ENCODE measurements around the gene LRFN2.

Gene LRFN2

DNA sequence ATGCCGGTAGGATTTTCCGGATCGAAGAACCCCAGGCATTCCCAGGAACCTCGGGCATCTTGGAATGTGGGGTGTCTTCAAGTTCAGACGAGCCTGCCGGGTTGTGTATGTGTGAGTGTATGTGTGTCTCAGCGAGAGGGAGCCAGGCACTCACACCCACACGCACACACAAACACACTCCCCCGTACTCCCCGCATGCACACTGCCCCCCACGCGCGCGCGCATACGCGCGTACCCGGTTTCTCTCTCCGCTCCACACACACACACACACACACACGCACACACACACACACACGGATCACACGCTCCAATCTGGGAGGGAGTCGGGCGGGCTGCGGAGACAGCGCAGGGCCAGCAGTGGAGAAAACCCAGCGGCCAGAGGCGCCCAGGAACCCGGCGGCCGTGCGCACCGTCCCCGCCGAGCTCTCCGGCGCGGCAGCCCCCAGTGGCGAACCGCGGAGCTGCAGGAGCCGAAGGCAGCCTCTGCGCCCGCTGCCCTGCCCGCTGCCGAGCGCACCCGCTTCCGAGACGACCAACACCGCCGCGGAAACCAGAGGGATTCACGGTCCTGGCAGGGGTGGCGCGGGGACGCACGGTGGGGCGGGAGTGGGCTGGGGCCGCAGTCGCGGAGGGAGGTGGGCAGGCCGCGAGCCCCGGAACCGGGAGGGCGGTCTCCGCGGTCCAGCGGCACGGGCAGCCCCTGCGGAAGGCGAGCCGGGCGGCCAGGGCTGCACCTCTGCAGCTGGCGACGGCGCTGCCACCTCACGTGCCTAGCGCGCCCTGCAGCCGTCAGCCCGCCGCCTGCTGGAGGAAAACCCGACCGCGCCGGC lies at the start of gene LRFN2:
TSS of gene LRFN2 (minus strand) at position 125 of the 830 bp plus-strand sequence.
- peak; percentile 68 for DNase-seq (ENCODE audit: low spot score)

DNA sequence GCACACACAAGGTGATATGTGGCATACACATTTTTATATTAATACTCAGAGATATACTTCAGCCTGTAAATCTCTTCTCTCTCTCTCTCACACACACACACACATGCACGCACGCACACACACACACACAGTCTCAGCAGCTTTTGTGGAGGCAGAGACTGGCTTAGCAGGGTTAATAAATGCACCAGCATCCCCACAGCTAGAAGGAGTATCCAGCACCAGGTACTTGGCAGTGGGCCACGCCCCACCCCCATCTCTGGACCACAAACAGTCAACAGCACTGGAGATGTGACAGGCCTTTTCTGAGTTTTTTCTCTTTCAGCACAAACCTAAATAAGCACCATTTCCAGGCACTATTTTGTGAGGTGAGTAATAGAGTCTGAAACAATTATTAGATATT lies 47.3 kb upstream of the LRFN2 start:
- no peak for DNase-seq (ENCODE audit: low spot score)

DNA sequence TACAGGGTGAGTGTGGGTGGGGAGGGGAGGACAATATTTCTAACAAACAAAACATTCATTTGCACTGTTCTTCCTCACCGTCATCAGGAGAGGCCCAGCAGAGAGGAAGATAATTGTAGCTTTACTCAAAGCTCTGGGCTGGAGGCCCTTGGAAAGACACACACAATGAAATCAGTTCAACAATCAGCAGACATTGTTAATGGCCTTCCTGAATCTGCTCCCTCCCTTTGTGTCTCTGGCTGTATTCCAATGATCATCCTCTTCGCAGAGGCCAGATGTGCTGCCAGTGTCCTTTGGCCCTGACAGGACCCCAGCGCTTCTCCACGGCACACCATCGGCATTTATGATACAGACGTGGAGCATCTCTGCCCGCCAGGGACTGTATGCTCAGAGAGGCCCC lies 44.6 kb upstream of the LRFN2 start:
- no peak for DNase-seq (ENCODE audit: low spot score)

DNA sequence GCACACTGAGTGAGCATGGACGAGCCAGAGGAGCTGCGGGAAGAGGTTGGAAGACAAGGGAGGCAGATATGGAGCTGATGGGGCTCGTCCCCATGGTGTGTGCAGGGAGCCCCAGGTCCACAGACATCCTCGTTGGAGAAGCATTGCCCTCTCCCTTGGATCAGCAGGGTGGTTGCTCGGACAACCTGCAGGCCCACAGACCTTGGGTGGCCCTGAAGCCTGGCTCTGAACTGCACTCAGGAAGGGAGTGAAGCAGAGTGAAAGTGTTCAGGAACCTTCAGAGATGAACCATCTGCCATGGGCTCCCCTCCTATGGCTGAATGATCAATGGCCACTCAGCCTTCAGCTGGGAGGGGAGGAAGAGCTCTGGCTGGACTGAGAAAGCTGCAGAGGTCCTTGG lies 43.3 kb upstream of the LRFN2 start:
- no peak for DNase-seq (ENCODE audit: low spot score)

DNA sequence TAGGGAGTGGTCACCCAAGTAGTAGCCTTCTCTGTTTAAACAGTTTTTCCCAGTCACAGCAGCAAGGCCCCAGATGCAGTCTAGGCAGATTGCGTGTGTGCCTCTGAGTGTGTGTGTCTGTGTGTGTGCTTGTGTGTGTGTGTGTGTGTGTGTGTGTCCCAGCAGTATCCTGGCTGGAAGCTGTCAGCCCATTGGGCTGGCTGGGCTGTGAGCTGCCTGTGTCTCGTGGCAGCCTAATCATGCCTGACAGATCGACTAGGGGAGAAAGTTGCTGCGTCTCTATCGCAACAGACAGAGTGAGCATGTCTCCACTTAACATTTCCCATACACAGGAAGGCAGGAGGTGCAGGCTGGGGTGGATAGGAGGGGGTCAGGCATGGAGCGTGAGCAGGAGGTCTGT lies 42.9 kb upstream of the LRFN2 start:
- no peak for DNase-seq (ENCODE audit: low spot score)

DNA sequence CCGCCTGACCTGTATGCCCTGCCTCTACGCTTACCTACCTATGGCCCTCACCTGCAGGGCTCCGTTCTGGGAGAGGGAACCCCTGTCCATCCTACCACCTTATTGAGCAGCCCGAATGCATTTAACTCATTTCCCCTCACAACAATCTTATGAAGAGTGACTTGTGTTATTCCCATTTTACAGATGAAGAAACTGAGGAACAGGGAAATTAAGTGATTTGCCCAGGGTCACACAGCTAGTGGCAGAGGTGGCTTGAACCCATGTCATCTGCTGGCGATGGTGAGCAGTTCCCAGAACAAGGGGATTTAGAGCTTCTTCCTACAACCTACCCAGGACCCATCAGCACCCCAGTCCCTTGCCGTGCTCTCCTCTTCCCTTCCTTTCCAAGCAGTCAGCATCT lies 42.3 kb upstream of the LRFN2 start:
- no peak for DNase-seq (ENCODE audit: low spot score)

DNA sequence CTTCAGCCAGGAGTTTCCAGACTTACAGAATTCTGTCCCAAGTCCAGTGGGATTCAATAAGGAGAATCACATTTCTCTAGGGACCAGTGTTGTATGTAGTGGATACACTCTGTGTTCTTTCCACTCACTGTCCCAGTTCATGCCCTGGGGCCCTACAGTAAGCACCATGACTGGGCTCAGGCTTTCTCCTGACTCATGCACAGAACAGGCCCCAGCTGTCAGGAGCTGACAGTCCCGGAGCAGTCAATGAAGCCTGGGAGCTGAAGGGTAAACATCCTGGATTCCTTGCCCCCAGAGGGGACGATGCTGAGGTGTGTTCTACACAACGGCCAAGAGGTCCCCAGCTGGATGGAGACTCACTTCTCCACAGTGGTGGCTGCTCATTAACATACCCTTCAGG lies 40.2 kb upstream of the LRFN2 start:
- DNase-seq (ENCODE audit: low spot score): no peak

DNA sequence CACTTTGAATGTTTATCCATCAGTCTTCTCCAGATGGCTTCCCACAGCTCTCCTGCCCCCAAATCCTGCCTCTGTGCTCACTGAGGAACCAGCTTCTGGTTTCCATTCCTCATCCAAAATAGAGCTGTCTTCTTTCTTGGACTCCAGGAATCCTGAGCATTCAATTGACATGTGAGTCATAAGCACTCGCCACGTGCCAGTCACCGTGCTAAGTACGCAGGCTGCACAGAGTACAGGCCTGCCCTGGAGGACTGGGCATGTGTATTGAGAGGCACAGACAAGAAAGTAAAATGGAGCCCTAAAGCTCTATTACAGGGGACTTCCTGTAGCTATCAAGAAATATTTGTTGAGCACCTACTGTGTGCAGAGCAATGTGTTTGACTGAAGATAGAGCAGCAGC lies 39.7 kb upstream of the LRFN2 start:
- DNase-seq (ENCODE audit: low spot score): no peak

DNA sequence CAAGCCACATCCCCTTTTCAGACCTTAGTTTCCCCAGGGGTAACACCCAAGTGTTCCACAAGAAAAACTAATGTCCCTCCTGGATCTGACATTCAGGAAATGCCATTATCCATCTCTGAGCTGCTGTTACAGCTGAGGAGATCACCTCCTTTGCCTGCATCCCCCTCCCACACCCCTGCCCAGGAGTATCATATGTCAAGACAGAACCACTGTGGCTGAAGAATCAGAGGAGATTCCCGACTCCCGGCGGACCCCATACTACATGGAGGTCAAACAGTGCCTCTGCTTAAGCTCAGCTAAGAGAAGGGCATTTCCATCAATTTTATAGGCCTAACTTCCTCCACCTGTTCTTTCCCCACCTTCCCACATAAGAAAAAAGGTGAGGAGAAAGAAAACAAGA lies 36.8 kb upstream of the LRFN2 start:
- no peak for DNase-seq (ENCODE audit: low spot score)

DNA sequence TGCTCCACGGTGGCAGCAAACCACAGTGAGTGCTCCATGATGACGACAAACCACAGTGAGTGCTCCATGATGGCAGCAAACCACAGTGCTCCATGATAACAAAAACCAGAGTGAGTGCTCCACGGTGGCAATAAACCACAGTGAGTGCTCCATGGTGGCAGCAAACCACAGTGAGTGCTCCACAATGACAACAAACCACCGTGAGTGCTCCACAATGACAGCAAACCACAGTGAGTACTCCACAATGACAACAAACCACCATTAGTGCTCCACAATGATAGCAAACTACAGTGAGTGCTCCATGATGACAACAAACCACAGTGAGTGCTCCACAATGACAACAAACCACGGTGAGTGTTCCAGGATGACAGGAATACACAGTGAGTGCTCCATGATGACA lies 36.0 kb upstream of the LRFN2 start:
- no peak for DNase-seq (ENCODE audit: low spot score)

DNA sequence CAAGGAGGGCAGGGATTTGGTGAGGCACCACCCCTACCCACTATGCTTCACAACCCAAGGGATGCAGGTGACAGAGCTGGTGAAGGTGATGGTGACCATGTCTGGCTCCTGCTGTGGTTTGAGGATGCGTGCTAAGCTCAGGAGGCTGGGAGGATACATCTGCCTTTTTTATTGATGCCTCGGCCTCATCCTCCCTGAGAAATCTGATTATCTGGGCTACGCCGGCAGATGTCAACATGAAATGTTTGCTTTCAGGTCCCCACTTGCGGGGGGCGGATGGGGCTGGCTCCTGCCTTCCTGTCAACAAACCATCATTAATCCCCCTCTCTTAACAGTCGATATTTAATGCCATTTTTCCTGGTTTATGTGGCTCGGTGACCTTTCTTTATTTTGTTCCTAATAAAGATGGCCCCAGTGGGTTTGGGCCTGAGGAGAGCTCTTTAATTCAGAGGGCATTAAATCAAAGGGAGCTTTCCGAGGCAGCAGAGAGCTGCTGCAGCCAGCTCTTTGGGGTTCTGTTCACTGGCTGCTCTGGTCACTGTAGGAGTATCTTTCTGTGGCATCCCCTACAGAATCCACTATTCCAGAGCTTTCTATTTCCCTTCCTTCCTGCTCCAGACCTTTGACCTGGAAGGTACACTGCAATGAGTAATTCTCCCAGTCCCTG lies 33.5 kb upstream of the LRFN2 start:
- DNase-seq (ENCODE audit: low spot score): no peak

DNA sequence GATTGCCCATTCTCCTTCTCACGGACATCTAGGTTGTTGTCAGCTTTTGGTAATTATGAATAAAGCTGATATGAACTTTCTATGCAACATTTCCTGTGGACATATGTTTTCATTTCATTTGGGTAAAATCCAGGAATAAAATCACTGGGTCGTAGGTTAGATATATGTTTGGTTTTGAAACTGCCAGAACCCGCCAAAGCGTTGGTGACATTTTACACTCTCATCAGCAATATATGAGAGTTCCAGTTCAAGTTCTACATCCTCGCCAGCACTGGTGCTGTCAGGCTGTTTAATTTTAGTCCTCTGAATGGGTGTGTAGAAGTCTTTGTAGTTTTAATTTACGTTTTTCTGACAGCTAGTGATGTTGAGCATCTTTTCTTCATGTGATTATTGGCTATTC lies 27.5 kb upstream of the LRFN2 start:
- DNase-seq (ENCODE audit: low spot score): no peak

DNA sequence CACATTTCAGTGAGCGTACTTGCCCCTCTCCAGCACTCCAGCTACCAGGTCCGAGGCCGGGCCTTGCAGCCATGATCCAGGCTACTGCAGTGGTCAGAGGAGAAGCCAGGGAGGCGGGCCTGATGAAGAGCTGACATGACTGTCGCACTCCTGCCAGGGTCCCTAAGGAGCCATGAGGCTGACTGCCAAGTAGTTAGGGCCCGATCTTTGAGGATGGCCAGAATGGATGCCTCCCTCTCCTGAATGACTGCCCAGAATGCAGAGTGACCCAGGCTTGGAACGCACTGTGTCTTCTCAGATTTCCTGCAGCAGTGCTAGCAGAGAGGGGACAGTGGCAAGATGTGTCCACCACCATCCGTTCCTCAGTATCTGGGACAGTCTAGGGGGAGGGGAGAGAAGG lies 24.7 kb upstream of the LRFN2 start:
- no peak for DNase-seq (ENCODE audit: low spot score)

DNA sequence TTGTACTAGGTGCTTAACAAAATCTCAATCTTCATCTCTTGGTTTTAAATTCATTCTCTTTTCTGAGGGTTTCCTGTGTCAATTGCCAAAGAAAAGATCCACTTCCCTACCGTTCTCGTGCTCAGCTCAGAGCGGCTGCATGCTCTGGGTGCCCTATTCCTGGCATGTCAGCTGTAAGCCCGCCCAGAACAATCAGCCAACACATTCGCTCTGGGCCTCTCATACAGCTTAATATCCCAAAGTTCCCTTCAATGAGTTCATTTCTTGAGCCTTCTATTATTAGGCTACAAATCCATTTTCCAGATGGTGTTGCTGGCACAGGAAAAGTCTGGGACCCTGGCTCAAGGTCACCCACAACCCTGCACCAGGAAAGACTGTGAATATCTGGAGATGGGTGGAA lies 24.3 kb upstream of the LRFN2 start:
- no peak for DNase-seq (ENCODE audit: low spot score)

DNA sequence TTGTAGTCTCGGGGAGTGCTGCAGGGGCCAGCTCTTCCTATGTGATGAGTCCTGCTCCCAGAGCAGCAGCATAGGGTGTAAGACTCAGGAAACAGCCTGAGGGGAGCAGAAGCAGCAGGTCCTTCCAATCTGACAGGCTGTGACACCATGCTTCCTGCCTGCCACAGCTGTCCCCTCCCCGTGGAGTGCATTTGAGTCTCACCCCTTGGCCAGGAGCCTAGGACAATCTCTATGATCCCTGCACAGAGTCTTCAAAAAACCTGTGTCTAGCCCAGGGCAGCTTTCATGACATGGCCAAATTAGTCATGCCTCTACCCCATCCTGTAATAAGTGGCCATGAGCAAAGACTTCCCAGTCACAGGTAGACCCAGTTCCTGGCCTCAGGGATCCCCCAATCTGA lies 23.1 kb upstream of the LRFN2 start:
- DNase-seq (ENCODE audit: low spot score): no peak

DNA sequence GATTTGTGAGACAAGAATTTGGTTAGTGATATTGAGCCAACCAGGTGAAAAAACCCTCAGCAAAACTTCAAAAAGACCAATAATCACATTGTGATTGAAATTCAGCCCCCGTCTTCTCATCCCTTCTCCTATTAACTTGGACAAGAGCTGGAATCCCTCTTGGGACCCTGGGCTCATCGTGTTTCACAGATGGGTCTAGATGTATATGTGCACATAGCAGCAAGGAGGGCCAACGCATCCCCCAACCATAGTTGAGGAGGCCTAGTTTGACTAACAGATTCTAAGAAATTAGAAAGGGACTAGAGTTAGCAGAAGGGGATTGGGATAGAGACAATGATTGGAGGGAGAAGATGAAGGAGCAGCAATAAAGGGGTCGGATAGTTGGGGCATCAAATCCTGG lies 19.8 kb upstream of the LRFN2 start:
- no peak for DNase-seq (ENCODE audit: low spot score)

DNA sequence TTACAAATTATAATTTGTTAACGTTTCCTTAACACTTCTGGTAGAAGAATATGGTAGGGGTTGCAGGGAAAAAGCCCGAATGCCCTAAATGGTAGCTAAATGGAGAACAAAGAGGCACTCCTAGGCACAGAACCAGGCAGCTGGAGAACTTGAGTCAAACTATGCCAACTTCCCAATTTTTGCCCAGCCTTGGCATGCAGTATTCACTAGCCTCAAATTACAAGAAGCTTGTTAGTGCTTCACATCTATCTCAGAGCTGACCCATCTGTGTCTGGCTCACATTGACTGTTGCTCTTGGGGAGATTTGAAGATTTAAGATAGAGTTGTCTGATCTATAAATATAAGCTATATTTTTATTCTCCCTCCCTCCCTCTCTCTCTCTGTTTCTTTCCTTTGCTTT lies 19.4 kb upstream of the LRFN2 start:
- DNase-seq (ENCODE audit: low spot score): no peak

DNA sequence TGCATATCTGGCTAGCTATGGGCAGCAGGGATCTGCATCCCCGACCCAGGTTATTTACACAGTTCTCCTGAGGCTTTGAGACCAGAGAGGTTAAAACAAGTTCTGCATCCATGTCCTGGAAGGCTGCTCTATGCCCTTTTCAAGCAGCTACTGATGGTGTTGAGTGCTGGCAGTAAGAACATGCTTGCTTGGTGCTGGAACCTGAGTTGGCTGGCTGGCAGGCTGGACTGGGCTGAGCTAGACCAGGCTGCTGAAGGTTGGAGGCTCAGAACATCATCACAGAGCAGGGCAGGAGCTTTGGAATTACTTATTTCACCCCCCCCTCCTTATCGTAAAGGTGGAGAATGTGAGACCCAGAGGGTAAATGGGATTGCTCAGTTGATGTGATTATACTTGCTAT lies 16.9 kb upstream of the LRFN2 start:
- DNase-seq (ENCODE audit: low spot score): no peak

DNA sequence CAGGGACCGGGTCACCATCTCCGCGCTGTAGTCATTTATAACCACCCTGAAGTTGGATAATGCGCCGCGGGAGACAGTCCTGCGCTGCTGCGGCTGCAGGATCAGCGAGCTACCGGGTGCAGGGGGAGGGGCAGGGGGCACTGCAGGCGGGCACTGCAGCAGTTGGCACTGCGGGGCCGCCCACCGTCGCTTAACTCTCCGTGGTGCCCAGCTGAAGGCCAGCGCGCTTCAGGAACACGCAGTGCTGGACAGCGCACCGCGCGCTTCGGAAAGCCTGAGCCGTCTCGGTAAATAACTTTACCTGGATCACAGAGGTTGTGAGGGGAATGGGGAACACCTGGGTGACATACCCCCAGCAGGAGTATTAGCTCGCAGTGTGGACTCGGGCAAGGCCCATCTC lies 12.4 kb upstream of the LRFN2 start:
- DNase-seq (ENCODE audit: low spot score): no peak

DNA sequence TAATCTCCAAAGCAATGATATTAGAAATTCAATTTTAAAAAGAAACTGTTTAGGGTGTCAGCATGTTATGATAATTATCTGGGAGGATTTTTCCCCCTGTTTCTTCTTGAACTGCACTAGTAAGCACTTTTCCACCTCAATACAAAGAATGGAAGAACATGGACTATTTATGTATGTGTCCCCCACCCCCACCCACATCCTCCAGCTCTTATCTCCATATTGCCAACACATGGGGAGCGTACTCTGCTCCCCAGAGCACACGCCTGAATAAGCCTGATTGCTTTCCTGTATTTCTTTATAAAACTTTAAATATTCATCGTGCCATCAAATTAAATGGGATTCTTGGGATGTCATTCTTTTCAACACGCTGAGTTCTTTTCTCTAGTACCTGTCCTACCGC lies 11.4 kb upstream of the LRFN2 start:
- DNase-seq (ENCODE audit: low spot score): no peak

DNA sequence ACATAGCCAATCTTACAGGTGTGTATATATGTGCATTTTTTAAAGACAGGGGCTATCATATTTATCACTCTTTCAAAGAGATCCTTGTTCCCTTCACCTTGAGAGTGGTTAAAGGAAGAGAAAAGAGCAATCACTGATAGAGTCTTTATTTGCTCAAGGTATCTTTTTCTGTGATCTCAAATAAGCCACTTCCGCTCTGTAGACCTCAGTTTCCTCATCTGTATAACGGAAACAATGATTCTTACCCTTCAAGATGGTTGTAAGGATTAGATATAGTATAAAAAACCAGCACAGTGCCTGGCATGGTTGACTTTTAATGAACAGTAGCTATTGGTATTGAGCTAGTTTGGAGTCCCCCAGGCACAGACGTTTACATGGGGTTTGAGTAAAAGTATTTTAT lies 10.1 kb upstream of the LRFN2 start:
- no peak for DNase-seq (ENCODE audit: low spot score)

DNA sequence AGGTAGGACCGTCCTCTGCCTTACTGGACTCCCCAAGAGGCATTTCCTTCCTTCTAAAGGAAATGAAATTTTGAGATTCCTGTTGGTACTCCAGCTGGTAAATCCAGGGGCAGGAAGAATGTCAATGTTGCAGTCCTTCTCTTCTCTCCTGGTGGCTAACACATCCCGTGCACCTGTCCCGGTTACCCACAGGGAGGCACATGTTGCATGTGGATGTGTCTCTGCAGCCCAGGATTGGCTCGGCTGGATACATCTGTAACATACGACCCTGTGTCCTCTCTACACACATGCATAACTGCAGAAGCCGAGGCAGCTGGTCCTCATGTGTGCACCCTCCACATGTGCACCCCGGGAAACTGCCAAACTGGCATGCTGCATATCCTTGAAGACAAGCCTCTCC lies 1.3 kb upstream of the LRFN2 start:
- DNase-seq (ENCODE audit: low spot score): no peak

DNA sequence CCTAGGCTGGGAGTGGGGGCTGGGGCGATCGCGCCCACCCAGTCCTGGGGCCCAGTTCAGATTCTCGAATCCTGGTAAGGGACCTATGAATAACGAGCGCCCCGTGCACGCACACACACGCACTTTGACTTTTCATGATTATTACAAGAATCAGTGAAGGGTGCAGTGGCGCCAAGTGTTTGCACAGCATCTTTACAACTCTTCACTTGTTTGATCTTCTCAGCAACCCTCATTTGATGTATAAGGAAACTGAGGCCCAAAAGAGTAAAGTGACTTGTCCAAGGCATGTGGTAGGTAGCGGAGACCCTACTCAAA lies 863 bp upstream of the LRFN2 start:
- no peak for DNase-seq (ENCODE audit: low spot score)
